Inflammatory macrophage treated with lipopolysaccharide for 1 hour (primary cell): ENCODE measurements around the gene SNRPA.
"Not testable (repeated sequence)": the region's sequence is repeated elsewhere in the genome, so short reads cannot be mapped to it uniquely, and the experiment has no call there.

Experiments used
- DNase-seq, 2 donors: peaks; one replicate each; pipeline ENCODE4 v3.0.0-alpha.2; 2020 to 2022

Gene SNRPA

DNA sequence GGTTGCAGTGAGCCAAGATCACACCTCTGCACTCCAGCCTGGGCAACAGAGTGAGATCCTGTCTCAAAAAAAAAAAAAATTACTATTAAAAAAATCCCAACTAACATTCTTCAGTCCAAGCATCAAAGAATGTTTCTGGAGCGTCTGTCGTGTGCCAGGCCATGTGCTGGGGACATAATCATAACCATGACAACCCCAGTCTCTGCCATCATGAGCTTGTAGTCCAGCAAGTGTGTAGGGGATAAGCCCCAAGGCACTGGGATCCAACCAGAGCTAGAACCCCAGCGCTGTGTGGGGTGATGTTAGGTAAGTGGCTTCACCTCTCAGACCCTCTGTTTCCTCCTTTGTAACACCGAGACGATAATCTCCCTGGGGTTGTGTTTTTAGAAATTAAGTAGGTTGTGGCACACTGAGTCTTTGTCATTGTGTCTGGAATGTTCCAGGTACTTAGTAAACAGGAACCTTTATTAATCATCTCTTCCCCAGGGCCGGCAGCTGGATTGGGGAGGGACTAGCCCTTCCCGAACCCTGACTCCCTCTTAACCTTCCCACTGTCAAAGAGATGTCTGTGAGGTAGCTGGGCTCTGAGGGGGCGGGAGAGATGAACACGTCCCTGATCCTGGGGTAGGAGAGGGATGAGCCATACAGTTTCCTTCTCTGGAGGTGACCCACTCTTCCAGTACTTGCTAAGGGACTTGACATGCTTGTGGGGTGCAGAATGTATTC, 28.9 kb upstream of the SNRPA start:
- DNase-seq, result no peak

DNA sequence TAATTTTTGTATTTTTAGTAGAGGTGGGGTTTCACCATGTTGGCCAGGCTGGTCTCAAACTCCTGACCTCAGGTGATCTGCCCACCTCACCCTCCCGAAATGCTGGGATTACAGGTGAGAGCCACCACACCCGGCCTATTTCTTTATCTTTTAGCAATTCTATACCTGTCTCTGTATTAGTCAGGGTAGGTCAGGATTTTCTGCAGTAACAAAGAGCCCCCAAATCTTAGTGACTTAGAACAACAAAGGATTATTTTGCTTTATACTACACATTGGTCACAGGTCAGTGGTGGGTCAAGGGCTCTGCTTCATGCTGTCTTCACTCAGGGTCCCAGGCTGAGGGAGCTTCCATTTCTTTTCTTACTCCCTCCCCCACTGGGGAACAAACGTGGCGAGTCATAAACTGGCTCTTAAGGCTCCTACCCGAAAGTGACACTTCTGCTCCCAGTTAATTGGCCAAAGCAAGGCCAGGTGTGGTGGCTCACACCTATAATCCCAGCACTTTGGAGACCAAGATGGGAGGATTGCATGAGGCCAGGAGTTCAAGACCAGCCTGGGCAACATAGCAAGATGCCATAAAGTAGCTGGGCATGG, 27.2 kb upstream of the SNRPA start:
- no peak for DNase-seq

DNA sequence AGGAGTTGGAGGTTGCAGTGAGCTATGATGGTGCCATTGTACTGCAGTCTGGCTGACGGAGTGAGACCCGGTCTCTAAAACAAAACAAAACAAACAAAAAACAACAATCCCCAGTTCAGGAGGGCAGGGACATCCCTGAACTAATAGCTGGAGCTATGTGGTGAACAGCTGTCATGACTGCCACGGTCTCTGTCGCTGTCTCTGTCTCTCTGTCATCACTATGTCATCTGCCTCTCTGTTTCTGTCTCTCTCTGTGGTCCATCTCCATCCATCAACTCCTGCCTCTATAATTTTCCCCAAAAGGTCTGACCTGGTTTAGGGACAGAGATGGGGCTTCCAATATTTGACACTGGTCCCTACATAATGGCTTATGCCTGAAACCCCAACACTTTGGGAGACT, 26.7 kb upstream of the SNRPA start:
- DNase-seq, result no peak

DNA sequence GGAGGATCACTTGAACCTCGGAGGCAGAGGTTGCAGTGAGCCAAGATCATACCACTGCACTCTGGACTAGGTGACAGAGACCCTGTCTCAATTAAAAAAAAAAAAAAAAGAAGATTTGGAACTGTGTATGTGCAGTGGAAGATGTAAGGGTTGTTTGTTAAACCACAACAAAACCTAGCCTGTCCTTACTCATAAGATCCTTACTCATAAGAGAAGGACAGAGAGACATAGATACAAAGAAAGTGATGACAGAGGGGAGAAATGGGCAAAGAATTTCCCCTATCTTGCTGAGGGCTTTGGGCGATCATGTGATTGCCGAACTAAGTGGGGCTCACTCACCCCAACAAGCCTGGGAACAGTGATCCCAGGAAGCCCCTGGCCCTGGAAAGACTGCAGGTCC, 26.1 kb upstream of the SNRPA start:
- DNase-seq, result no peak

DNA sequence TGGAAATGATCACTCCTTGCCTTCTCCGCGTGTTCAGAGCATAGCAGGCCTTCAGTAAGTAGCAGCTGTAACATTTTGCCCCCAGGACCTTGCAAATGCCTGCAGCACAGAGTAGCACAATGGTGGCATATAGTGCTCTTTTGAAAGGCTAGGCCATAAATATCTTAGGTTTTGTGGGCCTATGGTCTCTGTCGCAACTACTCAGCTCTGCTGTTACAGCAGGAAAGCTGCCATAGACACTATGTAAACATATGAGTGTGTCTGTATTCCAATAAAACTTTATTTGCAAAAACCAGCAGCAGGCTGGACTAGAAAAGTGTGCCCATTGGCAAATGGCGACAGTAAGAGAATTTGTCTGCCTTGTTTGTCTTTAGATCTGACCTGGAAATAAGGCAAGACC, 24.7 kb upstream of the SNRPA start:
- DNase-seq, result no peak

DNA sequence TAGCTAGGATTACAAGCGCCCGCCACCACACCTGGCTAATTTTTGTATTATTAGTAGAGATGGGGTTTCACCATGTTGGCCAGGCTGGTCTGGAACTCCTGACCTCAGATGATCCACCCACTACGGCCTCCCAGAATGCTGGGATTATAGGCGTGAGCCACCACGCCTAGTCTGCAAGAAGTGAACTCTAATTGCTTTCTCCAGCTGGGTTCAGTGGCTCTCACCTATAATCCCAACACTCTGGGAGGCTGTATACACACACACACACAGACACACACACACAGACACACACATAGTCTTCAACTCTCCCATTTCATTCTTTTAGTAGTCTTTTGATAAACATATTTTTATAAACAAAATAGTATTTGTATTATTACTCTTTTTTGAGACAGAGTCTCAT, 20.9 kb upstream of the SNRPA start:
- DNase-seq, result not testable (repeated sequence)

DNA sequence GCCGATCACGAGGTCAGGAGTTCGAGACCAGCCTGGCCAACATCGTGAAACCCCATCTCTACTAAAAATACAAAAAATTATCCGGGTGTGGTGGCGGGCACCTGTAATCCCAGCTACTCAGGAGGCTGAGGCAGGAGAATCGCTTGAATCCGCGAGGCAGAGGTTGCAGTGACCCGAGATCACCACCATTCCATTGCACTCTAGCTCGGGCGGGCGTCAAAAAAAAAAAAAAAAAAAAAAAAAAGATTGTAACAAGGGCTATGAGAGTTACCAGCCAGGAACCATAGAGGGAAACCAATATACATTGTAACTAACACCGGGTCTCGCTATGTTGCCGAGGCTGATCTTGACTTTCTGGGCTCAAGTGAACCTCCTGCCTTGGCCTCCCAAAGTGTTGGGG, 18.7 kb upstream of the SNRPA start:
- DNase-seq, result not testable (repeated sequence)

DNA sequence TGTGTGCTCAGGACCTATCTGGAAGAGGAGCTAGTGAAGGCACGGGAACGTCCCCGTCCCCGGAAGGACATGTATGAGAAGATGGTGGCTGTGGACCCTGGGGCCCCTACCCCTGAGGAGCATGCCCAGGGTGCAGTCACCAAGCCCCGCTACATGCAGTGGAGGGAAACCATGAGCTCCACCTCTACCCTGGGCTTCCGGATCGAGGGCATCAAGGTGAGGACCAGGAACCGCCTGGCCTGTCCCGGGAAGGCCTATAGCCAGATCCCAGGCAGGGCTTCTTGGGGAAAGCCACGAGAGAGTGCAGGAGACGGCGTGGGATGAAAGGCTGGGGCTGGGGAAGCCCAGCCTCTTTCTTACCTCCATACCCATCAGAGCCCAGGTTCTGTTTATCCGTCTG, 17.9 kb upstream of the SNRPA start:
- no peak for DNase-seq

DNA sequence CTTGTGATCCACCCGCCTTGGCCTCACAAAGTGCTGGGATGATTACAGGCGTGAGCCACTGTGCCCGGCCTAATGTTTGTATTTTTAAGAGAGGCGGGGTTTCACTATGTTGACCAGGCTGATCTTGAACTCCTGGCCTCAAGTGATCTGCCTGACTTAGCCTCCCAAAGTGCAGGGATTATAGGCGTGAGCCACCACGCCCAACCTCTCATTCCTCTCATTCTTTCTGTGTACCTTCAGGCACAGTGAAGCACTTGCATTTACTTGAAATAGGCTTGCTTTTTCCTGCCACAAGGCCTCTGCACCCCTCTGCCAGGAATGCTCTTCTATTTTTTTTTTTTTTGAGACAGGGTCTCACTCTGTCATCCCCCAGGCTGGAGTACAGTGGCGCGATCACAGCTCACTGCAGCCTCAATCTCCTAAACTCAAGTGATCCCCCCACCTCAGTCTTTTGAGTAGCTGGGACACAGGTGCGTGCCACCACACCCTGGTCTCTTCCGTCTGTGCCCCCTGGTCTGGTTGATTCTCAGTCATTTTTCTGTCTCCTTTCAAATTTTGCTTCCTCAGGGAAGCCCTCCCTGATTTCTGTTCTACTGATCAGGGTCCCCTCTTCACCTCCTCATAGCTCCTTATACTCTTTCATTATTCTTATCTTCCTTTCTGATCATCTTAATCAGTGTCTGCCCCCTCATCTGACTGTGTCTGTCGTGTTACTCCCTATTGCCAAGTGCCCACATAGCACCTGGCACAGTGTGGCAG, 15.8 kb upstream of the SNRPA start:
- DNase-seq, result no peak

DNA sequence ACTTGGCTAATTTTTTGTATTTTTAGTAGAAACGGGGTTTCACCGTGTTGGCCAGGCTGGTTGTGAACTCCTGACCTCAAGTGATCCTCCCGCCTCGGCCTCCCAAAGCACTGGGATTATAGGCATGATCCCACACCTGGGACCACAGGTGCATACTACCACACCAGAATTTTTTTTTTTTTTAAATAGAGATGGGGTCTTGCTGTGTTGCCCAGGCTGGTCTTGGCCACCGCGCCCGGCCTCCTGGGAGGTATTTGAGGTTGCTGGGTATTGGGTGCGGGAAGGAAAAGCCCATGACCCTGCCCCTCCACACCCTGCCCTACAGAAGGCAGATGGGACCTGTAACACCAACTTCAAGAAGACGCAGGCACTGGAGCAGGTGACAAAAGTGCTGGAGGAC, 14.3 kb upstream of the SNRPA start:
- no peak for DNase-seq

DNA sequence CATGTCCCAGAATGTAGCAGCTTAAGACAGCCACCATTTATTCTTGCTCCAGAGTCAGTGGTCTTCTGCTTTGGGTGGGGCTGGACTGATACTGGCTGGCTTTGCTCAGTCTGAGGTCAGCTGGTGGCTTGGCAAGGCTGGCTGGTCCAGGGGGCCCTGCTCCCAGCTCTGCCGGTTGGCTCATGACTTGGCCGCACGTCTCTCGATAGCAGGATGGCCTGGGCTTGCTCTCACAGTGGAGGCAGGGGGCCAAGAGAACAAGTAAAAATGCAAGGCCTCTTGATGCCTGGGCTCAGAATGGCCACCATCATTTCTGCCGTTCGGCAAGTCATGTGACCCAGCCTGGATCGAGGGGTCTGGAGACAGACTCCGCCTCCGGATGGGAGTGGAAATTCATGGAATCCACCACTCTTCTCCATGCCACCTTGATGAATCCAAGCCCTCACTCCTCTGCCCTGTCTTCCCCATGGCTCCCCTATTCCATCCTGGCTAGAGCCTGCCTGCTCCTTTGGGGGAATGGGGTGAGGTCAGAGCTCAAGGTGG, 13.8 kb upstream of the SNRPA start:
- no peak for DNase-seq

DNA sequence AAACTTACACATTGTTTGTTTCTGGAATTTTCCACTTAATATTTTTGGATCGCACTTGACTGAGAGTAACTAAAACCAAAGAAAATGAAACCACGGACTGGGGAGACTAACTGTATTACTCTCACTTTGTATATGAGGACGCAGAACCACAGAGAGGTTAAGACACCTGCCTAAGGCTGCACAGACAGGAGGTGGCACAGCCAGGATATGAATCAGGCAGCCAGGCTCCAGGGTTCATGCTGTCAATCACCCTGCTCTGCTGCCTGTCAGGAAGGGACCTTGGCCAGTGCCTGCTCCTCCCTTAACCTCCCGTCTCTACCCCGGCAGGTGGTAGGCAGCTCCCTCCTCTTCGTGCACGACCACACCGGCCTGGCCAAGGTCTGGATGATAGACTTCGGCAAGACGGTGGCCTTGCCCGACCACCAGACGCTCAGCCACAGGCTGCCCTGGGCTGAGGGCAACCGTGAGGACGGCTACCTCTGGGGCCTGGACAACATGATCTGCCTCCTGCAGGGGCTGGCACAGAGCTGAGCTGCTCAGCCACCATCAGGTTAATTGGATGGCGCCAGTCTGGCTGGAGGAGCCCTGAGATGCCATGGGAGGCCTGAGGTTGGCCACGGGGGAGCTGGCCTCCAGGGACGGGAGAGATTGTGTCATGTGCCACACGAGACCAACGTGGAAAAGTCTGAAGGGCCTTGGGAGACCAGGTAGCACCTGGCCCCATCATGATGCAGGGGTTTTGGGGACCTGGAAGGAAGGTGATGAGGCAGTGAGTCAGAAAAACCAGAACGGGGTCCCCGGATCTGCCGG, 11.8 kb upstream of the SNRPA start:
- no peak for DNase-seq

DNA sequence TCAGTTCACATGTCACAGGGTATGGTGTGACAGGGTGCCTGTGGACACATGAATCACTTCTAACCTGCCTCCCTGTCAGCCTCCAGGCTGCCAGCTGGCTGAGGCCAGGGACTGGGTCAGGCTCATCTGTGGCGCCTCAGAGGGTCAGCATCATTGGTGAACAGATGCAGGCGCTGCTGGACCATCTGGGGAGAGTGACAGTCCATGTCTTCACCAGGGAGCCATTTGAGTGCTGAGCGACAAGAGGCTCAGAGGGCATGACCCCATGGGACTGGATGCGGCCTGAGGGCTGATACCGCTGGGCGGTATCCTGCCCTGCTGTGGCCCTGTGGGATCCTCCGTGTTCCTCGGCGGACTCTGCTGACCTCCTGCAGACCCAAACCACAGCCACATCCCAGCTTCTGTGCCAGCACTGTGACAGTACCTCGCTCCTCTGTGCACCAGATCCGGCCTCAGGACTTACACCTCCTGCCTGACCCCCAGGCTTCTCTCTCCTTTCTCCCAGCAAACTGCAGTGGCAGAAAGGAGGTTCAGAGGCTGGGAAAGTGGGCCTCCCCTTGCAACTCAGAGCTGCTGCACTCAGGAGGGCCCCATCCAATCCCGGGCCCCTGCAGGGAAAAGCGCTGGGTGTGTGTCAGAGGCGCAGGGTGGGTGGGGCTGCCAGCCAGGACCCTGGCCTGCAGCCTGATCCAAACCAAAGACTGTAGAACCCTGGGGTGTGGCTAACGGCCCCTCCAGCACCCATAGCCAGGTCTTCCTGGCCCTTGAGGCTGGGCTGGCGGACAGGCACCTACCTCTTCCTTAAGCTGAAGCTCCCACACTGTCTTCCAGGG, 10.9 kb upstream of the SNRPA start:
- DNase-seq, result no peak

DNA sequence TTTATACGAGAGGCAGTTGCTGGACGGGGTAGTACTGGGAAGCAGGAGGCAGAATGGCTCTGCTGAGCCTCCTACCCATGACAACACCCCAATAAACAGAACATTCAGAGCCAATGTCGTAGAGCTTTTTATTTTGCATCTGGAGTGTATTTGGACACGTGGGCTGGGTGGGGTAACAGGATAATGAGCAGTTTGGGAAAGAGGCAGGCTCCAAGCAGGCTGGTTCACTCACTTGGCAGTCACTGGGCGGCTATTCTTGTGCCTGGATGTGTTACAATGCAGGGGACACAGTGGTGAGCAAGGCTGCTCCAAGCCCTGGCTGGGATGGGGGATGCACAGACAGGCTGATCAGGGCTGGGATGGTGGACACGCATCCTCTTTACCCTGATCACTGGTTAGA, 10.3 kb upstream of the SNRPA start:
- no peak for DNase-seq

DNA sequence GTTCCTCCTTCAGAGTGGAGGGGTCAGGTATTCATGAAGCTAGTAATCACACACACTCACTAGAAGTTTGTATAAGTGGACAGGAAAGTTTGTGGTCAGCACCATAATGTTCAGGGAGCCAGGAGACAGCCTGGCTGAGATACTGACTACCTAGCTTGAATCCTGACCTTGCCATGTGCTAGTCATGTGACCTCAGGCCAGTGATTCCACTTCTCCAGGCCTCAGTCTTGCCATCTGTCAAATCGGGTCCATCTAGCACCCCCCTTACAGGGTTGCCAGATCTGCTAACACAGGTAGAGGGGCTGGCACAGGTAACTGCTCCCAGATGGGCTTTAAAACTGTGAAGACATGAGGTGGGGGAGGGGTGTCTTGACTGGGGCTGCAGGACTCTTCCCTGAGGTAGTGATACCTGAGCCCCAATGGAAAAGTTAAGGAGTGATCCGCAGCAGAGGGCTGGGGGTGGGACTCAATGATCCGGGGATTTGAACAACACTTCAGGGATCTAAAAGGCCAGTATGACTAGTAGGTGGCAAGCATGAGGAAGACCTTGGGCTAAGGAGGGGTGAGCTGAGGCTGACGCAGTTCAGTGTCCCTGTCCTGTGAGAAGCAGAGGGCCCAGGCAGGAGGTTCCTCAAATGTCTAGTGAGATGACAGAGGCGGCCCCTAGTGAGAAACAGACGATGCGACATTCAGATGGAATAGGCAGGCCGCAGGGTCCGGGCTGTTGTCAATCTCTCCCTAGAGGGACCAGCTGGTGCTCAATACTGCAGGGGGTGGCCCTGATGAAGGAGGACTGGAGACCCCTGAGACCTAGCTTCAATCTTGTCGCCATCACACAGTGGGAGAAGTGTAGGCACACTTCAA, 9.2 kb upstream of the SNRPA start:
- peak in 1 of 2 donors; percentile 46 for DNase-seq

DNA sequence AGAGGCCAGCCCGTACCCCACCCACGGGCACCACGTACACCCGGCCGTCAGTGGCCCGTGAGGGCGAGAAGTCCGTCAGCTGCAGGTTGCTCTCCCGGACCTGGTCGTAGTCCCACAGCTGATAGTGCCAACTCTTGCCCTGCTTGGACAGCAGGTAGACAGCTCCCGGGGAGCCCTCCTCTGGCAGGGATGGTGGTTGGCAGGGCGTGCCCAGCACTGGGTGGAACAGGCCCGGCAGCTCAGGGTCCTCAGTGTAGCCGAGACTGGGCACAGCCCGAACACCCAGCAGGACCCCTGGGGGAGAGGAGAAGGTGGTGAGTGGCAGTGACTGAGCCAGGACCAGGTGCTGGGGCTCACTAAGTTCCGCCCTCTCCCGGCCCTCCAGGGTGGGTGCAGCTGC, 8.5 kb upstream of the SNRPA start:
- no peak for DNase-seq

DNA sequence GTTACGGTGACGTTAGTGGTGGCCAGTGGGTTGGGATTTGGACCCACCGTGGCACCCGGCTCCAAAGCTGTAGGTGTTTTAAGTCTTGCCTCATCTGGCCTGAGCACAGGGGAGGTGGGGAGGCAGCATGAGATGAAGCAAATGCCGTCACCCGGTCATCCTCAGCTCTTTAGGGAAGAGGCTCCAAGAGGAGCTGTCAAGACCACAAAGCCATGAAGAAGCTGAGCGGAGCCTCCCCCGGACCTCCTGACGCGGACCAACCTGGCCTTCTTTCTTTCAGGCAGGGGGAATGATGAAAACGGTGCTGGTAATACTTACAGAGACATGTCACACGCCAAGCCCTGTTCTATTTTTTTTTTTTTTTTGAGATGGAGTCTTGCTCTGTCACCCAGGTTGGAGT, 8.1 kb upstream of the SNRPA start:
- no peak for DNase-seq

DNA sequence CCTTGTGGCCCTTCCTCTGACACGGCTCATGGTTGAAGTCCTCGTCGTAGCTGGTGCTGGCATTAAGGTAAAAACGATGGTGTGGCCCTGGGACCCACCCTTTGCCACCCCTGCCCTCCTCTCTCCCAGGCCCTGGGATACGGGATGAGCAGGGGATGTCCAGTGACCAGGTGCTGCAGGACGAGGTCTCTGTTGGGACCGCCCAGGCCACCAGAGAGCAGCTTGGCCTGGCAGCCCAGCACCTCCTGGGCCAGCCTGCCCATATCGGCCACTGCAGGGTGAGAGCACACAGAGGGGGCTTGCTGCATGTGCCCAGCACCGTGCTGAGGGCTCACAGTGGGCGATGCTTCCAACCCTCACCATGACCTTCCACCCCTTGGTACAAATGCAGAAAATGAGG, 7.1 kb upstream of the SNRPA start:
- no peak for DNase-seq

DNA sequence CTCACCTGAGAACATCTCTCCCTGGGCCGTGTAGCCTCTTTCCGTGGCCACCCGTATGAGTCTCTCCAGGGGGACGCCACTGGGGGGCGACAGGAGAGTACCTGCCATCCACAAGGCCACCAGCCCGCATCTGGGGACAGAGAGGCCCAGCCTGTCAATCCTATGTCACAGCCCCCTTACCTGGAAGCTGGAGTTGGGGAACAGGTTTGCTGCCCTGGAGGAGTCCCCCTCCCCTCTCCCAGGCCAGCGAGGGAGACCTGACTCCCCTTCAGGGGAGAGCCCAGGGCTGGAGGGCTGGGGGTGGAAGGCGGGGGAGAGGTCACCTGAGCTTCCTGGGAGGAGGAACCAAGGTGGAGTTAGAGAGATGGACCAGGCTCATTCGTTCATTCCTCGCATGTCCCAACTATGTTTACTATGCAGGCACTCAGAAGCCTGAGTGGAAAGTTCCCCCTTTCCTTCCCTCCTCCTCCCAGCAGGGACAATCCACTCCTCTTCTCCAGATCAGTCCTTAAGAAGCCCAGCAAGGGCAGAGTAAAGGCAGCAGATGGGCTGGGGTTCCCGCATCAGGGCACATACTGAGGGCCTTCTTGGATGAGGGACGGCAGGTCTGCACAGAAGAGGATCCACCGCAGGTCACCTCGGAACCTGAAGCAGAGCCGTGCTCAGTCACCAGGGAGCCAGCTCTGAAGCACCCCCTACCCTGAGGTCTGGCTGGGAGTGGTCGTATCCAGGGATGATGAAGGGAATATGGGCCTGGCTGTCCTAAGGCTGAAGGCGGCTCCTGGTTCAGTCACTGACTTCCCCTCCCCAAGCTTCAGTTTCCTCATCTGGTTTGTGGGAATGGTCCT, 6.2 kb upstream of the SNRPA start:
- DNase-seq, result no peak

DNA sequence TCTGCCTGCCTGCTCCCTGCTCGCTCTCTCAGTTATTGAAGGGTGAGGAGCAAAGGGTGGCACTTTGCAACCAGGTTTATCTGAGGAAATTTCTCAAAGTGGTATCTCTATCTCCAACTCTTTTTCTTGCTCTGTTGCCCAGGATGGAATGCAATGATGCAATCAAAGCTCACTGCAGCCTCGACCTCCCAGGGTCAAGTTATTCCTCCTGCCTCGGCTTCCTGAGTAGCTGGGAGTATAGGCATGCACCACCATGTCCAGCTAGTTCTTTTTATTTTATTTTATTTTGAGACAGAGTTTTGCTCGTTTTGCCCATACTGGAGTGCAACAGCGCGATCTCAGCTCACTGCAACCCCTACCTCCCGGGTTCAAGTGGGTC, 5.6 kb upstream of the SNRPA start:
- no peak for DNase-seq
